CD14-positive monocyte (primary cell): ENCODE results near the gene ZFP36L1. TPM values are rescaled to one million over a fixed set of nuclear protein-coding genes. Genes with fewer than 3 reads are reported as not detected.

Experiments
- DNase-seq, 3 donors: peaks; one replicate each; pipeline ENCODE4 v3.0.0-alpha.2; 2011 to 2022
- H2AFZ ChIP-seq: 2 replicates; pipeline ENCODE4 v1.6.0; 2012; ENCODE audit warnings: mild to moderate bottlenecking, low read depth, low read length, inconsistent platforms; ENCODE audit not compliant: insufficient read depth, poor library complexity, severe bottlenecking
- H3K27ac ChIP-seq, 2 donors: 1 replicate in 1 of 2; 2 replicates in 1 of 2; pipeline ENCODE4 v1.5.1; 2012 to 2013; ENCODE audit warnings: low read length in 2 of 2, control low read depth in 1 of 2, inconsistent platforms in 1 of 2, low read depth in 1 of 2, mild to moderate bottlenecking in 1 of 2
- H3K27me3 ChIP-seq, 2 donors: one replicate each; pipeline versions ENCODE4 v1.6.0 to v1.6.1; 2011 to 2013; ENCODE audit warnings: low read length in 2 of 2; ENCODE audit not compliant: control insufficient read depth in 2 of 2, insufficient read depth in 2 of 2
- H3K36me3 ChIP-seq, 2 donors: replicated peaks in 1 of 2; 1 replicate in 1 of 2; 2 replicates in 1 of 2; pipeline versions ENCODE4 v1.5.1 to v1.6.1; 2012 to 2013; ENCODE audit warnings: low read length in 2 of 2, control low read depth in 1 of 2, inconsistent platforms in 1 of 2, mild to moderate bottlenecking in 1 of 2; ENCODE audit not compliant: insufficient read depth in 2 of 2, control insufficient read depth in 1 of 2
- H3K4me1 ChIP-seq, 2 donors: 1 replicate in 1 of 2; 2 replicates in 1 of 2; pipeline versions ENCODE4 v1.5.1 to v1.6.1; 2012 to 2013; ENCODE audit warnings: low read length in 2 of 2, control low read depth in 1 of 2, inconsistent platforms in 1 of 2, mild to moderate bottlenecking in 1 of 2, moderate library complexity in 1 of 2; ENCODE audit not compliant: insufficient read depth in 2 of 2, control insufficient read depth in 1 of 2
- H3K4me2 ChIP-seq: replicated peaks from 2 replicates; pipeline ENCODE3; 2012; ENCODE audit warnings: low read length, moderate library complexity, mild to moderate bottlenecking; ENCODE audit not compliant: poor library complexity, severe bottlenecking; ENCODE audit errors: extremely low read depth
- H3K4me3 ChIP-seq, 3 experiments: fragments of 200-600 bp in 1 of 3; sonication (generic) in 1 of 3; replicated peaks in 1 of 3; 1 replicate in 2 of 3; 2 replicates in 1 of 3; pipeline ENCODE4 v1.5.1; 2011 to 2013; ENCODE audit warnings: low read length in 3 of 3, mild to moderate bottlenecking in 3 of 3, control low read depth in 2 of 3, low read depth in 2 of 3, inconsistent platforms in 1 of 3, moderate library complexity in 1 of 3
- H3K79me2 ChIP-seq: 2 replicates; pipeline ENCODE4 v1.6.0; 2012; ENCODE audit warnings: mild to moderate bottlenecking, control low read depth, inconsistent platforms, low read length, moderate library complexity; ENCODE audit not compliant: insufficient read depth
- H3K9ac ChIP-seq: 2 replicates; pipeline ENCODE4 v1.6.0; 2017; ENCODE audit warnings: low read length, mild to moderate bottlenecking; ENCODE audit not compliant: insufficient read depth, poor library complexity, severe bottlenecking
- H3K9me3 ChIP-seq, 2 donors: replicated peaks in 1 of 2; 1 replicate in 1 of 2; 2 replicates in 1 of 2; pipeline versions ENCODE4 v1.5.1 to v1.6.1; 2012 to 2013; ENCODE audit warnings: low read length in 2 of 2, control low read depth in 1 of 2; ENCODE audit not compliant: control insufficient read depth in 1 of 2, insufficient read depth in 1 of 2
- H4K20me1 ChIP-seq: 2 replicates; pipeline ENCODE4 v1.6.0; 2012; ENCODE audit warnings: mild to moderate bottlenecking, low read length, control low read depth, moderate library complexity; ENCODE audit not compliant: insufficient read depth
- H3K27ac Mint-ChIP-seq, 7 donors: one replicate each; pipeline ENCODE4 v1.8.0; 2020; ENCODE audit warnings: mild to moderate bottlenecking in 7 of 7, mixed read lengths in 7 of 7, moderate library complexity in 6 of 7, inconsistent platforms in 2 of 7
- H3K27me3 Mint-ChIP-seq, 3 donors: one replicate each; pipeline ENCODE4 v1.8.0; 2021 to 2022; ENCODE audit warnings: low read depth in 3 of 3, mild to moderate bottlenecking in 3 of 3, mixed read lengths in 3 of 3, moderate library complexity in 3 of 3, inconsistent platforms in 1 of 3
- H3K36me3 Mint-ChIP-seq, 2 donors: one replicate each; pipeline ENCODE4 v1.8.0; 2020; ENCODE audit warnings: mixed read lengths in 2 of 2, inconsistent platforms in 1 of 2, mild to moderate bottlenecking in 1 of 2
- H3K4me1 Mint-ChIP-seq: one replicate; pipeline ENCODE4 v1.8.0; 2020; ENCODE audit warnings: mild to moderate bottlenecking, mixed read lengths
- H3K4me3 Mint-ChIP-seq, 2 donors: one replicate each; pipeline ENCODE4 v1.8.0; 2020; ENCODE audit warnings: mild to moderate bottlenecking in 2 of 2, mixed read lengths in 2 of 2, moderate library complexity in 1 of 2
- H3K9me3 Mint-ChIP-seq, 7 donors: one replicate each; pipeline ENCODE4 v1.8.0; 2020 to 2022; ENCODE audit warnings: mixed read lengths in 7 of 7, mild to moderate bottlenecking in 6 of 7, moderate library complexity in 6 of 7, inconsistent platforms in 2 of 7
- WGBS: methylation state at CpG from one replicate; pipeline ENCODE4 v1.1.5; 2013; ENCODE audit warnings: missing lambda C conversion rate; ENCODE audit not compliant: insufficient coverage; 5-methylcytosine and 5-hydroxymethylcytosine counted together
- intact Hi-C, 2 donors: fragments of 100-400 bp; cut with micrococcal nuclease; formaldehyde crosslinking; loops; one replicate each; pipeline versions ENCODE4 v1.15.0 to v1.15.1; 2023
- polyA plus RNA-seq, 3 donors: library from polyadenylated mRNA; depleted of rRNA in 1 of 3; unstranded in 2 of 3; stranded (reverse) in 1 of 3; fragments of 300-500 nt in 2 of 3; fragments of >200 nt in 1 of 3; fragmentation: Illumina TruSeq in 2 of 3; gene quantifications; 1 replicate in 2 of 3; 2 replicates in 1 of 3; pipeline ENCODE4 v1.2.3, GENCODE V29; 2012 to 2021
- TF ChIP-seq, protein P1 (sequence below): fragments of 200-600 bp; IDR thresholded peaks from one replicate; pipeline ENCODE4 v1.8.0; 2022; ENCODE audit warnings: antibody characterized with exemption, mild to moderate bottlenecking

The ZFP36L1 gene
- polyA plus RNA-seq, 3 donors, result 151 to 934 (median 185) TPM

DNA sequence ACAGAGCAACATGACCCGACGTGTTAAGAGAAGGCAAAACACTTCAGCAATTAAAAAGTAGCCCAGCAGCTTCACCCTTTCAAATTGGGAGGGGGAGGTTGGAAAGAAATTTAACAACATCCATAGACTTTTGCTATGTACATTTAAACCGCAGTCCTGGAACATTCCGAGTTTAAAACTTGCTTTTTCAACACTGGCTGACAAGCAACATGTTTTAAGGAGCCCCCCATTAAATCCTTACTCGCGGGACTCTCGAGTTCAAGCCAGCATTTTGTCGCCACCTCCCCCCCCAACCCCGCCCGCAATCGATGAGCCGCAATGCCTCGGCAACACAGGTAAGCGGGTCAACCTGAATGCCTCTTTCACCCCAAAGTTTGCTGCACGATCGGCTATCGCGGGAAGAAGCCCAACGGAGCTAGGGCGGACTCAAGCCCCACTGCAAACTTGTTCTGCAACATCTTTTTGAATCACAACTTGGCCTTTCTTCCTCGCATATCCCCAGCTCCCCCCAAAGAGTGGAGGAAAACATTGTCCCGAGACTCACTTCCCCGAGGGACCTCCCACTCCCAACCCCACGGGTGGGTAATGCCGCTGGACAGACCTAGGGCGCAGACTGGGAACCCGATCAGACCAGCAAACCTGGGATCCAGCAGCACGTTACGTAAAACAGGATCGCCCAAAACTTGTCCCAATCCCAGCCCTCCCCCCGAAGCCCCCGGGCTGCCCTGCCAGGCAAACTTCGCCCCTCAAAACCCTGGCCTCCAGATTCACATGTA lies 777 bp downstream of the ZFP36L1 start:
- peaks cover 37 to 45% of the 10 kb centered on the region in 2 donors for H3K36me3 ChIP-seq
- TF ChIP-seq, protein P1, sequence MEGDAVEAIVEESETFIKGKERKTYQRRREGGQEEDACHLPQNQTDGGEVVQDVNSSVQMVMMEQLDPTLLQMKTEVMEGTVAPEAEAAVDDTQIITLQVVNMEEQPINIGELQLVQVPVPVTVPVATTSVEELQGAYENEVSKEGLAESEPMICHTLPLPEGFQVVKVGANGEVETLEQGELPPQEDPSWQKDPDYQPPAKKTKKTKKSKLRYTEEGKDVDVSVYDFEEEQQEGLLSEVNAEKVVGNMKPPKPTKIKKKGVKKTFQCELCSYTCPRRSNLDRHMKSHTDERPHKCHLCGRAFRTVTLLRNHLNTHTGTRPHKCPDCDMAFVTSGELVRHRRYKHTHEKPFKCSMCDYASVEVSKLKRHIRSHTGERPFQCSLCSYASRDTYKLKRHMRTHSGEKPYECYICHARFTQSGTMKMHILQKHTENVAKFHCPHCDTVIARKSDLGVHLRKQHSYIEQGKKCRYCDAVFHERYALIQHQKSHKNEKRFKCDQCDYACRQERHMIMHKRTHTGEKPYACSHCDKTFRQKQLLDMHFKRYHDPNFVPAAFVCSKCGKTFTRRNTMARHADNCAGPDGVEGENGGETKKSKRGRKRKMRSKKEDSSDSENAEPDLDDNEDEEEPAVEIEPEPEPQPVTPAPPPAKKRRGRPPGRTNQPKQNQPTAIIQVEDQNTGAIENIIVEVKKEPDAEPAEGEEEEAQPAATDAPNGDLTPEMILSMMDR, result no peak
- intact Hi-C loops, result loop anchor here (5.0 to 10.0 kb wide), 9 partner anchors 60 to 827 kb away; no protein-coding TSS in a partner anchor
- H3K9me3 Mint-ChIP-seq, result peaks cover 0 to 15% (median 2%) of the 10 kb centered on the region in 7 donors
- peaks cover 41% of the 10 kb centered on the region for H3K79me2 ChIP-seq
- peak overlapping the region; percentile 97 to 98 for H3K27ac ChIP-seq
- H3K27ac Mint-ChIP-seq, result peak overlapping the region; percentile 91 to 100 (median 99)
- H3K4me1 ChIP-seq, result peaks cover 42 to 74% of the 10 kb centered on the region in 2 donors
- peaks cover 50 to 58% of the 10 kb centered on the region in 2 donors for H3K36me3 Mint-ChIP-seq
- H3K27me3 Mint-ChIP-seq, result peaks cover 5 to 21% (median 14%) of the 10 kb centered on the region in 3 donors
- peak overlapping the region; percentile 95 to 100 for H3K4me3 Mint-ChIP-seq
- H4K20me1 ChIP-seq, result peaks cover 55% of the 10 kb centered on the region
- peaks cover 52% of the 10 kb centered on the region for H3K4me1 Mint-ChIP-seq
- H3K9ac ChIP-seq, result peak overlapping the region; percentile 99
- H3K4me2 ChIP-seq, result peak overlapping the region; percentile 95
- no peaks in the 10 kb centered on the region for H3K27me3 ChIP-seq
- H3K9me3 ChIP-seq, result no peaks in the 10 kb centered on the region
- H2AFZ ChIP-seq, result peak overlapping the region; percentile 64
- under 1% methylated on average over 30 of the region's 33 CpGs for WGBS
- peak overlapping the region; percentile 54 to 97 (median 77) for H3K4me3 ChIP-seq
- no peak for DNase-seq

DNA sequence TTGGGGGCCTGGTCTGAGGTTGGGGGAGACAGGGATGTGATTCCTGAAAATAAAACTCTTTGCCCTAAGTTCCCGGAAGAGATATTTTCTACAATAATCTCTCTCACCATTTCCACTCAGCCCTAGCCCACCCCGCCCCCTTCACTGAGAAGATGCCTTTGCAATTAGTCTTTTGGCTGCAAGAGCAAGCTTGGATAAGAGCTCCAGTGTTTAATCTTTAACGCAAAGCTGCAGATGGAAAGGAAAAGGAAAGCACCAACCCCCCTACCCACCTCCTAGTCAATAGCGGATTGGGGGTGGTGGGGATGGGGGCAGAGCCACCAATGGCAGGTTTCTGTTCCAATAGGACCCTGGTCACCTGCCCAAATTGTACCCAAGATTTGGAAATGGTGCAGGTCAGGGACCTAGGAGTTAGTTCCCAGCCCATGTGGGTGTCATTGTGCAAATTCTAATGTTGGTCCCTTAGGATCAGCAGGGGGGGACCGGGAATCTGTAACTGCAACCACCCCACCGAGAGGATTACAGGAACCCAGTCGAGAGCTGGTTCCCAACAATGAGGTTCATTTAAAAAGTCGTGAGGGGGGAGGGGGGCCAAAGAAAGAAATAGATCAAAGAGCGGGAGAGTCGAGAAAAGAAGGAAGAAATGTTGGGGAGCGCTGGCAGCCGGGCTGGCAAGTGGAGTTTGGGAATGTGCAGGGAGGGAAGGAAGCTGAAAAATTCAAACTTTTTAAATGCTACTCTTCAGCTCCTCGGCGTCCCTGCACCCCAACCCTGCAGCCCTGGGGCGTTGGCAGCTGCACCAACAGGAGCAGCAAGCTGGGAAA lies 1.6 kb downstream of the ZFP36L1 start:
- peaks cover 53% of the 10 kb centered on the region for H3K4me1 Mint-ChIP-seq
- H3K27me3 ChIP-seq, result no peaks in the 10 kb centered on the region
- peak overlapping the region; percentile 54 to 97 (median 77) for H3K4me3 ChIP-seq
- peak overlapping the region; percentile 84 to 100 (median 99) for H3K27ac Mint-ChIP-seq
- H3K9me3 ChIP-seq, result no peaks in the 10 kb centered on the region
- intact Hi-C loops, result loop anchor here (5.0 to 10.0 kb wide), 9 partner anchors 59 to 826 kb away; no protein-coding TSS in a partner anchor
- H3K4me1 ChIP-seq, result peaks cover 37 to 74% of the 10 kb centered on the region in 2 donors
- WGBS, result 14% methylated on average over 1 of the region's 15 CpGs
- H3K9me3 Mint-ChIP-seq, result peaks cover 0 to 15% (median 2%) of the 10 kb centered on the region in 7 donors
- H3K36me3 Mint-ChIP-seq, result peaks cover 53 to 59% of the 10 kb centered on the region in 2 donors
- H3K9ac ChIP-seq, result peak overlapping the region; percentile 99
- H2AFZ ChIP-seq, result no peak overlapping the region
- H4K20me1 ChIP-seq, result peaks cover 63% of the 10 kb centered on the region
- peaks cover 37 to 49% of the 10 kb centered on the region in 2 donors for H3K36me3 ChIP-seq
- peak overlapping the region; percentile 97 to 98 for H3K27ac ChIP-seq
- TF ChIP-seq, protein P1, result no peak
- no peak for DNase-seq
- H3K27me3 Mint-ChIP-seq, result peaks cover 5 to 17% (median 14%) of the 10 kb centered on the region in 3 donors
- peak overlapping the region; percentile 95 to 100 for H3K4me3 Mint-ChIP-seq
- peak overlapping the region; percentile 95 for H3K4me2 ChIP-seq
- peaks cover 41% of the 10 kb centered on the region for H3K79me2 ChIP-seq
